HG02885 (cell line): ENCODE measurements around the gene ANXA7.
"Not testable (repeated sequence)": the region's sequence is repeated elsewhere in the genome, so short reads cannot be mapped to it uniquely, and the experiment has no call there.

ENCODE experiments used
- ATAC-seq: cut with Tn5 transposase; IDR thresholded peaks from one replicate; pipeline ENCODE4 v1.9.1; 2021; ENCODE audit warnings: mild to moderate bottlenecking; ENCODE audit not compliant: unreplicated experiment, poor library complexity

ANXA7 gene

GRCh38 chr10:73357166-73357565 lies 56.7 kb downstream of the ANXA7 start:
- ATAC-seq: no peak

- no peak for ATAC-seq
Measured at GRCh38 chr10:73344269-73344668, 69.6 kb downstream of the ANXA7 start.

DNA sequence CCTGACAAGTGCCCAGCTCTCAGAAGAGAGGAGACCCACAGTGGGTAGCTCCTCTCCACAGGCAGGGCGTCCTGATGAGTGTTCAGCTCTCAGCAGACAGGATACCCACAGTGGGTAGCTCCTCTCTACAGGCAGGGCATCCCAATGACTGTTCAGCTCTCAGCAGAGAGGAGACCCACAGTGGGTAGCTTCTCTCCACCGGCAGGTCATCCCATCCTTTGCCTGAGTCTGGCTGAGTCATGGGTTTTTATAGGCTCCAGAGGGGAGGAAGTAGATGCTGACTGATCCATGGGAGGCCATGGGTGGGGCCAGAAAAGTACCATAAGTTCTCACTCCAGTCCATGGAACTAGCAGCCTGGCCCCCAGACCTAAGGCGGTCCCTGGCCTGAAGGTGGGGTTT lies 73.7 kb downstream of the ANXA7 start:
- ATAC-seq: no peak

- no peak for ATAC-seq
Measured at GRCh38 chr10:73339436-73339835, 74.4 kb downstream of the ANXA7 start.

- no peak for ATAC-seq
Measured at GRCh38 chr10:73338801-73339368, 75.0 kb downstream of the ANXA7 start.

- ATAC-seq: no peak
Measured at GRCh38 chr10:73333202-73333601, 80.7 kb downstream of the ANXA7 start.

- ATAC-seq: no peak
Measured at GRCh38 chr10:73332379-73332778, 81.5 kb downstream of the ANXA7 start.

GRCh38 chr10:73328523-73328922 lies 85.3 kb downstream of the ANXA7 start:
- not testable (repeated sequence) for ATAC-seq

DNA sequence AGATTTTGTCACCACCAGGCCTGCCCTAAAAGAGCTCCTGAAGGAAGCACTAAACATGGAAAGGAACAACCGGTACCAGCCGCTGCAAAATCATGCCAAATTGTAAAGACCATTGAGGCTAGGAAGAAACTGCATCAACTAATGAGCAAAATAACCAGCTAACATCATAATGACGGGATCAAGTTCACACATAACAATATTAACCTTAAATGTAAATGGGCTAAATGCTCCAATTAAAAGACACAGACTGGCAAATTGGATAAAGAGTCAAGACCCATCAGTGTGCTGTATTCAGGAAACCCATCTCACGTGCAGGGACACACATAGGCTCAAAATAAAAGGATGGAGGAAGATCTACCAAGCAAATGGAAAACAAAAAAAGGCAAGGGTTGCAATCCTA lies 88.6 kb downstream of the ANXA7 start:
- not testable (repeated sequence) for ATAC-seq
